Erythroblast (primary cell): ENCODE measurements around the gene LRIG1.

Experiments used
- GATA1 ChIP-seq: IDR thresholded peaks from 2 replicates; pipeline ENCODE4 v1.6.1; 2011; ENCODE audit warnings: low read depth, mild to moderate bottlenecking, control low read depth, low read length, moderate library complexity
- POLR2A ChIP-seq: IDR thresholded peaks from 2 replicates; pipeline ENCODE4 v1.6.1; 2011; ENCODE audit warnings: mild to moderate bottlenecking, low read length

DNA sequence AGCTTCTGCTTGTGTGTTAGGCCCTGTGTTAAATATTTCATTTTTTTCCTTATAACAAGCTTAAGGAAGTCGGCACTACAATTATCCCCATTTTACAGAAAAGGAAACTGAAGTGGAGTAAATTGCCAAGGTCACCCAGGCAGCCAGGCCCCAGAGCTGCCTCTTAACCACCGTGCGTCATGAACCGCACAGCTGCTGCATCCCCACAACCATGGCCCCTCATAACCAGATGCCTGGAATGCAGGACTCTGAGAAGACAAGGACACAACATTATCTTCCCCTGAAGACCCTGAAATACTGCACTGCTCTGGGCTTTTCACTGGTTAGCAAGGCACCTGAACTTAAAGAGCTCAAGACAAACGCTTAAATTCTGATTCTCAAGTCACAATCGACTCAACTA is 14.6 kb downstream of the LRIG1 start:
- TF ChIP-seq POLR2A (no peak), GATA1 (no peak)
